Nephron progenitor cell (in vitro differentiated cells): ENCODE results near the gene FAM83D.

Experiments
- DNase-seq: peaks from one replicate; pipeline ENCODE4 v3.0.0; 2021
- H3K27ac Mint-ChIP-seq: 2 replicates; pipeline ENCODE4 v1.8.0; 2021; ENCODE audit warnings: mild to moderate bottlenecking, moderate library complexity, mixed read lengths
- H3K27me3 Mint-ChIP-seq: 2 replicates; pipeline ENCODE4 v1.8.0; 2021; ENCODE audit warnings: mild to moderate bottlenecking, low read depth, mixed read lengths; ENCODE audit not compliant: poor library complexity
- H3K36me3 Mint-ChIP-seq: 2 replicates; pipeline ENCODE4 v1.8.0; 2021; ENCODE audit warnings: low read depth, mixed read lengths
- H3K4me1 Mint-ChIP-seq: 2 replicates; pipeline ENCODE4 v1.8.0; 2021; ENCODE audit warnings: mixed read lengths
- H3K4me3 Mint-ChIP-seq: 2 replicates; pipeline ENCODE4 v1.8.0; 2021; ENCODE audit warnings: mild to moderate bottlenecking, moderate library complexity, mixed read lengths
- H3K9me3 Mint-ChIP-seq: 2 replicates; pipeline ENCODE4 v1.8.0; 2021; ENCODE audit warnings: mild to moderate bottlenecking, moderate library complexity, mixed read lengths
- TF ChIP-seq, protein P1 (sequence below): fragments of 200-600 bp; sonication (generic); IDR thresholded peaks from 2 replicates; pipeline ENCODE4 v1.5.0; 2021; ENCODE audit warnings: antibody characterized with exemption

The FAM83D gene

GRCh38 chr20:38939686-38940085 is 13.5 kb downstream of the FAM83D start:
- H3K4me3 Mint-ChIP-seq, result no peak overlapping the region
- H3K27ac Mint-ChIP-seq, result peak overlapping the region; percentile 27
- TF ChIP-seq, protein P1, sequence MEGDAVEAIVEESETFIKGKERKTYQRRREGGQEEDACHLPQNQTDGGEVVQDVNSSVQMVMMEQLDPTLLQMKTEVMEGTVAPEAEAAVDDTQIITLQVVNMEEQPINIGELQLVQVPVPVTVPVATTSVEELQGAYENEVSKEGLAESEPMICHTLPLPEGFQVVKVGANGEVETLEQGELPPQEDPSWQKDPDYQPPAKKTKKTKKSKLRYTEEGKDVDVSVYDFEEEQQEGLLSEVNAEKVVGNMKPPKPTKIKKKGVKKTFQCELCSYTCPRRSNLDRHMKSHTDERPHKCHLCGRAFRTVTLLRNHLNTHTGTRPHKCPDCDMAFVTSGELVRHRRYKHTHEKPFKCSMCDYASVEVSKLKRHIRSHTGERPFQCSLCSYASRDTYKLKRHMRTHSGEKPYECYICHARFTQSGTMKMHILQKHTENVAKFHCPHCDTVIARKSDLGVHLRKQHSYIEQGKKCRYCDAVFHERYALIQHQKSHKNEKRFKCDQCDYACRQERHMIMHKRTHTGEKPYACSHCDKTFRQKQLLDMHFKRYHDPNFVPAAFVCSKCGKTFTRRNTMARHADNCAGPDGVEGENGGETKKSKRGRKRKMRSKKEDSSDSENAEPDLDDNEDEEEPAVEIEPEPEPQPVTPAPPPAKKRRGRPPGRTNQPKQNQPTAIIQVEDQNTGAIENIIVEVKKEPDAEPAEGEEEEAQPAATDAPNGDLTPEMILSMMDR, result no peak
- no peaks in the 10 kb centered on the region for H3K27me3 Mint-ChIP-seq
- peaks cover 53% of the 10 kb centered on the region for H3K36me3 Mint-ChIP-seq
- peaks cover 32% of the 10 kb centered on the region for H3K4me1 Mint-ChIP-seq
- no peak for DNase-seq
- H3K9me3 Mint-ChIP-seq, result no peaks in the 10 kb centered on the region

DNA sequence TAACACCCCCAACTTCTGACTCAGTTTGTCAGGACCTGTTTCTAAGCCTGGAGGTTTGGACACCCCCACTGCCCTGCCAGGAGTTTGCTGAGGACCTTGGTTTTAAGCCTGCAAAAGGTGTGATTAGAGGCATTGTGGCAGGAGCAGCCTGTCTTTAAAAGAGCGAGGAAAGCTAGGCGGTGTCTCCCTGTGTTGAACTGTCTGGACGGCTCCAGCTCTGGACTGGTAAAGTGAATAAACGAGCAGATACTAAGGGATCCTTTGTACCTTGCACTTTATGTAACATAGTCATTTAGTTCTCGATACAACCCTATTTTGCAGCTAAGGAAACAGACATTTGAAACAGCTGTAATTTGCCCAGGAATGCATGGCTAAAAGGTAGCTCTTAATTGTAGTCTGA is 14.4 kb downstream of the FAM83D start:
- Mint-ChIP-seq H3K9me3 (no peaks in the 10 kb centered on the region), H3K27ac (no peak overlapping the region), H3K36me3 (peaks cover 55% of the 10 kb centered on the region), H3K4me1 (peaks cover 30% of the 10 kb centered on the region), H3K4me3 (no peak overlapping the region), H3K27me3 (no peaks in the 10 kb centered on the region)
- TF ChIP-seq, protein P1, result no peak
- DNase-seq, result no peak

DNA sequence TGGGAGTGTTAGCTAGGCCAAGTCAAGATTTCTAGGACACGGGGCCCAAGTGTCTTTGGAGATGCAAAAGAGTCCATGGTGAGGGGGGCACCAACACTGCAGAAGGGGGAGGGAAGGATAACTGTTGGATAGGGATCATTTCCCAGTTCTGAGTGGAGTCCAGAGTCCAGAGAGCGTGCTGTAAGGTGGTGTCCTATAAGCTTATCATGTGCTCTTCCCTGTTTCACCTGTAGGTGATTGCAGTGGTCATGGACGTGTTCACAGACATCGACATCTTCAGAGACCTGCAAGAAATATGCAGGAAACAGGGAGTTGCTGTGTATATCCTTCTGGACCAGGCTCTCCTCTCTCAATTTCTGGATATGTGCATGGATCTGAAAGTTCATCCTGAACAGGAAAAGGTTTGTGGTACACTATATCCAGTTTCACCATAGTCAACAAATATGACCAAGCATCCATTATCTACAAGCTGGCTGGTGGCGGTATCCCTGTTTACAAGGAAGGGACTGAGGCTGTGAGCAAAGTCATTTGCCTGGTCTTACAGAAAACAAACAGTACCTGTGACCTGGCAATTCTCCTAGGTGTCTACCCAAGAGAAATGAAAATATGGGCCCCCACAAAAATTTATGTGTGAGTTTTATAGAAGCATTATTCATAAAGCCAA is 15.6 kb downstream of the FAM83D start:
- TF ChIP-seq, protein P1, result no peak
- H3K4me3 Mint-ChIP-seq, result no peak overlapping the region
- peaks cover 57% of the 10 kb centered on the region for H3K36me3 Mint-ChIP-seq
- H3K27ac Mint-ChIP-seq, result peak overlapping the region; percentile 75
- no peak for DNase-seq
- H3K9me3 Mint-ChIP-seq, result no peaks in the 10 kb centered on the region
- peaks cover 21% of the 10 kb centered on the region for H3K4me1 Mint-ChIP-seq
- no peaks in the 10 kb centered on the region for H3K27me3 Mint-ChIP-seq

DNA sequence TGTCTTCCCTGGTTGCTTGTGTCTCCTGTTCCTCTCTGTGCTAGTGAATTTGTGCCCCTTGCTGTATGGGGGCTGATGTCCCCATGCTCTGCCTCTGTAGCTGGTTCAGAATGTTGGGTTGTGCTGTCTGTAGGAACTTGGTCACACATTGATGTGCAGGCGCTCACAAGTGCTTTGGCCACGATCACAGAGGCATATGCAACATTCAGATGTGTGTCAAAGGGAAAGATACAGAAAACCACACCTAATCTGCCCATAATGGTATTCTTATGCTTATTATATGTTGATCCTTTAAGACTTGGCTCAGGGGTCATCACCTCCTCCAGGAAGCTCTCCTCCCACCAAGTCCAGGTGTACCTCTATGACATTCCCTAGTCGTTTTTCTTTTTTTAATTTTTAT is 18.8 kb downstream of the FAM83D start:
- Mint-ChIP-seq H3K4me3 (no peak overlapping the region), H3K9me3 (no peaks in the 10 kb centered on the region), H3K27me3 (no peaks in the 10 kb centered on the region), H3K36me3 (peaks cover 66% of the 10 kb centered on the region), H3K4me1 (no peaks in the 10 kb centered on the region), H3K27ac (no peak overlapping the region)
- TF ChIP-seq, protein P1, result no peak
- no peak for DNase-seq

DNA sequence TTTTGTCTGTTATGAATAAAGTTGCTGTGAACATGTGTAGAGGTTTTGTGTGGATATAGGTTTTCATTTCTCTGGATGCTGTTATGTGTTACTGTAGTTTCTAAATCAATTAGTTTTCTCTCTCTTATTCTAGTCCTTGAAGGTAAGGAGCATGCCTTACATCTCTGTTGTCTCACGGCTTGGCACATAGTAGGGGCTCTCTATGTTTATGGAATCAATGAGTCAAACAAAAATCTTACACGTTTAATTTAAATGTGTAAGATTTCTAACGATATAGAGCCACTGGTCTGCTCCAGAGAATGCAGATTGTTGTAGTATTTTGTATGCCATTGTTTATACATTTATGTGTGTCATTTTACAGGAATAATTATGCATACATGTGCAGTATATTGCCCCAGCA is 20.6 kb downstream of the FAM83D start:
- H3K27me3 Mint-ChIP-seq, result no peaks in the 10 kb centered on the region
- DNase-seq, result no peak
- peaks cover 66% of the 10 kb centered on the region for H3K36me3 Mint-ChIP-seq
- H3K9me3 Mint-ChIP-seq, result no peaks in the 10 kb centered on the region
- H3K4me1 Mint-ChIP-seq, result no peaks in the 10 kb centered on the region
- no peak overlapping the region for H3K4me3 Mint-ChIP-seq
- H3K27ac Mint-ChIP-seq, result no peak overlapping the region
- TF ChIP-seq, protein P1, result no peak

GRCh38 chr20:38947931-38948362 is 21.7 kb downstream of the FAM83D start:
- no peak for DNase-seq
- Mint-ChIP-seq H3K9me3 (no peaks in the 10 kb centered on the region), H3K36me3 (peaks cover 66% of the 10 kb centered on the region), H3K4me1 (no peaks in the 10 kb centered on the region), H3K27ac (no peak overlapping the region), H3K27me3 (no peaks in the 10 kb centered on the region), H3K4me3 (no peak overlapping the region)
- TF ChIP-seq, protein P1, result no peak
